Endothelial cell of umbilical vein (primary cell): ENCODE data around the gene HLTF. TPM values are rescaled to one million over a fixed set of nuclear protein-coding genes. Genes with fewer than 3 reads are reported as not detected.

Source experiments
- BruUV-seq: library from RNA; stranded (reverse); fragments of 400-500 nt; replicated peaks from 2 replicates; lab custom pipeline; 2021; lab: Mats Ljungman, UMichigan
- CTCF ChIA-PET: fragments of 300-600, 350-600 bp; sonication (Branson Sonifier 250); formaldehyde crosslinking; loops from one replicate; lab custom pipeline; 2021; ENCODE audit warnings: antibody characterized with exemption, inconsistent platforms; lab: Charles Lee
- POLR2A ChIA-PET: fragments of 300-600, 350-600 bp; sonication (Branson Sonifier 250); formaldehyde crosslinking; loops from one replicate; lab custom pipeline; 2021; ENCODE audit warnings: antibody characterized with exemption, inconsistent platforms; lab: Charles Lee
- DNase-seq: peaks from one replicate; pipeline ENCODE4 v3.0.0-alpha.2; 2011; ENCODE audit warnings: low read depth, low spot score
- FAIRE-seq: peaks from 2 replicates; lab custom pipeline; 2011; peaks lifted over from hg19 to GRCh38; lab: Jason Lieb, UNC
- H2AFZ ChIP-seq: 2 replicates; pipeline ENCODE4 v1.6.0; 2012; ENCODE audit warnings: low read depth, low read length, control low read depth, inconsistent platforms
- H3K27ac ChIP-seq: 2 replicates; pipeline ENCODE4 v1.5.1; 2011; ENCODE audit warnings: low read depth, mild to moderate bottlenecking, control low read depth, low read length, moderate library complexity; ENCODE audit not compliant: insufficient read depth
- H3K27me3 ChIP-seq, 2 experiments: 2 replicates each; pipeline versions ENCODE4 v1.6.0 to v1.6.1; 2011; ENCODE audit warnings: low read length in 2 of 2, mixed read lengths in 1 of 2; ENCODE audit not compliant: control insufficient read depth in 2 of 2, insufficient read depth in 2 of 2
- H3K36me3 ChIP-seq, 2 experiments: 2 replicates in 1 of 2; 3 replicates in 1 of 2; pipeline ENCODE4 v1.5.1; 2011; ENCODE audit warnings: low read length in 2 of 2, mild to moderate bottlenecking in 1 of 2, moderate library complexity in 1 of 2; ENCODE audit not compliant: control insufficient read depth in 2 of 2, insufficient read depth in 2 of 2; ENCODE audit errors: extremely low read depth in 1 of 2
- H3K4me1 ChIP-seq: 3 replicates; pipeline ENCODE4 v1.5.1; 2011; ENCODE audit warnings: mild to moderate bottlenecking, low read length; ENCODE audit not compliant: control insufficient read depth, insufficient read depth; ENCODE audit errors: extremely low read depth
- H3K4me2 ChIP-seq: 2 replicates; pipeline ENCODE4 v1.6.1; 2011; ENCODE audit warnings: low read length, control low read depth, mixed read lengths; ENCODE audit not compliant: insufficient read depth
- H3K4me3 ChIP-seq, 3 experiments: fragments of 200-600 bp in 1 of 3; sonication (generic), shearing (Covaris generic) in 1 of 3; replicated peaks in 1 of 3; 2 replicates each; pipeline ENCODE4 v1.5.1; 2011 to 2016; ENCODE audit warnings: control low read depth in 3 of 3, low read length in 3 of 3, mild to moderate bottlenecking in 2 of 3, inconsistent platforms in 1 of 3, low read depth in 1 of 3, moderate library complexity in 1 of 3; ENCODE audit not compliant: insufficient read depth in 1 of 3
- H3K79me2 ChIP-seq: 2 replicates; pipeline ENCODE4 v1.6.0; 2012; ENCODE audit warnings: low read length, inconsistent platforms; ENCODE audit not compliant: control insufficient read depth, insufficient read depth
- H3K9ac ChIP-seq: replicated peaks from 2 replicates; pipeline ENCODE3; 2011; ENCODE audit warnings: low read length, control low read depth; ENCODE audit not compliant: insufficient read depth; ENCODE audit errors: extremely low read depth
- H3K9me1 ChIP-seq: replicated peaks from 3 replicates; pipeline ENCODE4 v1.6.0; 2011; ENCODE audit warnings: mild to moderate bottlenecking, low read length; ENCODE audit not compliant: control insufficient read depth, insufficient read depth; ENCODE audit errors: extremely low read depth
- H3K9me3 ChIP-seq: replicated peaks from 2 replicates; pipeline ENCODE4 v1.5.1; 2012; ENCODE audit warnings: low read length, inconsistent platforms; ENCODE audit not compliant: control insufficient read depth, insufficient read depth
- H4K20me1 ChIP-seq: replicated peaks from 2 replicates; pipeline ENCODE3; 2011; ENCODE audit warnings: mild to moderate bottlenecking, low read length; ENCODE audit not compliant: control insufficient read depth, insufficient read depth; ENCODE audit errors: extremely low read depth
- CTCF ChIP-seq, 2 donors: IDR thresholded peaks; 1 replicate in 1 of 2; 2 replicates in 1 of 2; pipeline ENCODE4 v1.5.1; 2011; ENCODE audit warnings: low read length in 2 of 2, mild to moderate bottlenecking in 2 of 2, moderate library complexity in 2 of 2, control low read depth in 1 of 2, inconsistent platforms in 1 of 2, low read depth in 1 of 2; ENCODE audit not compliant: insufficient read depth in 1 of 2; ENCODE audit errors: extremely low read depth in 1 of 2
- EZH2 ChIP-seq: IDR thresholded peaks from 2 replicates; pipeline ENCODE4 v1.6.1; 2012; ENCODE audit warnings: borderline replicate concordance, low read depth, mild to moderate bottlenecking, moderate library complexity, low read length, inconsistent platforms; ENCODE audit not compliant: severe bottlenecking
- FOS ChIP-seq: IDR thresholded peaks from 2 replicates; pipeline ENCODE4 v1.6.1; 2011; ENCODE audit warnings: mild to moderate bottlenecking, low read length, moderate library complexity, borderline replicate concordance; ENCODE audit not compliant: insufficient read depth
- GATA2 ChIP-seq: IDR thresholded peaks from 2 replicates; pipeline ENCODE4 v1.7.0; 2011; ENCODE audit warnings: low read depth, mild to moderate bottlenecking, moderate library complexity, mixed read lengths, low read length; ENCODE audit not compliant: insufficient read length, insufficient read depth
- JUN ChIP-seq: IDR thresholded peaks from 2 replicates; pipeline ENCODE4 v1.6.1; 2011; ENCODE audit warnings: borderline replicate concordance, low read depth; ENCODE audit not compliant: insufficient read length, insufficient read depth
- MAX ChIP-seq: IDR thresholded peaks from 2 replicates; pipeline ENCODE4 v1.6.1; 2011; ENCODE audit not compliant: insufficient read depth, insufficient read length
- MYC ChIP-seq: IDR thresholded peaks from one replicate; pipeline ENCODE4 v1.6.1; 2011; ENCODE audit warnings: mild to moderate bottlenecking, low read depth, low read length
- POLR2A ChIP-seq: IDR thresholded peaks from 2 replicates; pipeline ENCODE4 v1.6.1; 2012; ENCODE audit warnings: low read depth, mild to moderate bottlenecking, control low read depth, low read length
- POLR2AphosphoS5 ChIP-seq: IDR thresholded peaks from 2 replicates; pipeline ENCODE4 v1.6.1; 2012; ENCODE audit warnings: low read depth, mild to moderate bottlenecking, control low read depth, low read length, moderate library complexity; ENCODE audit not compliant: insufficient read depth
- dilution Hi-C: fragments of 300-500 bp; cut with MboI; formaldehyde crosslinking; loops from one replicate; pipeline ENCODE4 v1.15.0; 2019; ENCODE audit warnings: low sequenced_read_pairs; ENCODE audit not compliant: extremely low pct_ligation_motif_present
- intact Hi-C: fragments of 100-400 bp; cut with micrococcal nuclease; formaldehyde crosslinking; loops from one replicate; pipeline ENCODE4 v1.10.0; 2022
- polyA plus RNA-seq, 4 experiments: library from polyadenylated mRNA; depleted of rRNA in 3 of 4; stranded (reverse) in 3 of 4; unstranded in 1 of 4; fragments of >200 nt; gene quantifications; 2 replicates each; pipeline versions ENCODE4 v1.2.1 to v1.2.3, GENCODE V29; 2011 to 2012; ENCODE audit warnings: missing spikeins in 1 of 4
- total RNA-seq: library from RNA; stranded (reverse); gene quantifications from 2 replicates; pipeline ENCODE4 v1.2.3, GENCODE V29; 2021

Gene HLTF
- total and polyA plus RNA-seq, 2 donors (not counting 3 experiments of a cell fraction or from before 2014, with no cell fraction given), result 8.7 to 24.6 TPM

- intact Hi-C loops (no loop called here), dilution Hi-C loops (no loop called here)
- Histone ChIP-seq H3K4me2 (no peak overlapping the region), H3K79me2 (no peaks in the 10 kb centered on the region), H3K36me3 (peaks cover 0 to 18% of the 10 kb centered on the region in 2 experiments), H3K9me3 (no peaks in the 10 kb centered on the region), H2AFZ (no peak overlapping the region), H3K27me3 (no peaks in the 10 kb centered on the region), H3K9ac (no peak overlapping the region), H3K27ac (no peak overlapping the region), H3K4me3 (no peak overlapping the region), H3K4me1 (peaks cover 7% of the 10 kb centered on the region), H3K9me1 (no peaks in the 10 kb centered on the region), H4K20me1 (no peaks in the 10 kb centered on the region)
- CTCF ChIA-PET, result interaction anchor here (1.5 kb wide), 1 partner anchor 10 kb away, joined by 3 read pairs; no protein-coding TSS in a partner anchor
- no peak for FAIRE-seq
- no TSS peak for BruUV-seq
- no peak for DNase-seq
- TF ChIP-seq CTCF (IDR thresholded peaks at IDR 0.05; ENCODE audit: extremely low read depth in 1 of 2, insufficient read depth in 1 of 2, low read depth in 1 of 2, low read length in 2 of 2), result no peak
- TF ChIP-seq JUN, result no peak
- no peak for TF ChIP-seq POLR2AphosphoS5
- POLR2A ChIA-PET, result no interaction called here
Observed at GRCh38 chr3:149005416-149005815, 80.9 kb downstream of the HLTF start.

GRCh38 chr3:149004622-149005021 lies 81.7 kb downstream of the HLTF start:
- dilution Hi-C loops, result no loop called here
- Histone ChIP-seq H3K79me2 (no peaks in the 10 kb centered on the region), H3K9ac (no peak overlapping the region), H3K4me1 (peaks cover 5% of the 10 kb centered on the region), H3K27me3 (no peaks in the 10 kb centered on the region), H2AFZ (no peak overlapping the region), H3K9me1 (no peaks in the 10 kb centered on the region), H3K9me3 (no peaks in the 10 kb centered on the region), H3K4me2 (no peak overlapping the region), H3K27ac (no peak overlapping the region), H3K4me3 (no peak overlapping the region), H4K20me1 (no peaks in the 10 kb centered on the region), H3K36me3 (peaks cover 3 to 17% of the 10 kb centered on the region in 2 experiments)
- no peak for FAIRE-seq
- CTCF ChIA-PET, result interaction anchor here (0.9 to 1.5 kb wide), 2 partner anchors 10 to 13 kb away, joined by 3 read pairs; partner anchors contain the start of gene GYG1
- TF ChIP-seq EZH2 (no peak), CTCF (IDR thresholded peaks at IDR 0.05; ENCODE audit: extremely low read depth in 1 of 2, insufficient read depth in 1 of 2, low read depth in 1 of 2, low read length in 2 of 2) (no peak), MYC (no peak), FOS (no peak), POLR2A (no peak), JUN (no peak), POLR2AphosphoS5 (no peak), GATA2 (no peak), MAX (no peak)
- POLR2A ChIA-PET, result no interaction called here
- DNase-seq, result no peak
- intact Hi-C loops, result no loop called here
- no TSS peak for BruUV-seq
